CD4-positive, alpha-beta T cell treated with Interferon alpha-2 for 1 hour (primary cell): ENCODE measurements around the gene TBX21.

Experiments used
- DNase-seq, 2 donors: peaks; one replicate each; pipeline ENCODE4 v3.0.0-alpha.2; 2020 to 2022

The TBX21 gene

DNA sequence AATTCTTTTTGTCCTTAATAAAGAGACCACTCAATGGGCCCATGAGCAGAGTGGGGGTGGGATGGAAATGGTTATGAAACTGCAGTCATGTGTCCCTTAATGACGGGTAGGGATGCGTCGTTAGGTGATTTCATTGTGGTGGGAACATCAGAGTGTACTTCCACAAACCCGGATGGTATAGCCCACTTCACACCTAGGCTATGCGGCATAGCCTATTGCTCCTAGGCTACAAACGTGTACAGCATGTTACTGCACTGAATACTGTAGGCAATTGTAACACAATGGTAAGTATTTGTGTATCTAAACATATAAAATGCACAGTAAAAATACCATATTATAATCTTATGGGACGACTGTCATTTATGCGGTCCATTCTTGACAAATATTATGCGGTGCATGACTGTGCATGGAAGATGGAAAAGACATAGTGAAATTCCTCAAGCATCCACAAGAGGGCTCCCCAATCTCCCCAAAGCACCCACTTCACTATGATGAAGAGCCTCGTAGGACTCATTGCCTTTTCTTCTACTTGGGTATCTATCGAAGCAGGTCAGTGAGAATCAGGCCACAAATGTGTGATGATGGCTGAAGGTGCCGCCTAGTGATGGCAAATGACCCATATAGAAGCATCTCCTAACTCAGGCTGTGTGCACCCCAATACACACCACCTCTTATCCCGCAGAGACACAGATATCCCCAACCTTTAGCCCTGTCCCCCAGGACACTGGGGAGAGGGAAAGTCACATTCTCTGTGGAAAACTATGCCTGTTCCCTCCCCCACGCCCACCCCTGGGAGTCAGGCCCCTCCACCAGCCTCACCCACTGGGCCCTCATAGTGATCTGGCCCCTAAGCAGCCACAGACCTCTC lies 43.5 kb downstream of the TBX21 start:
- peak; percentile 39 to 67 for DNase-seq

DNA sequence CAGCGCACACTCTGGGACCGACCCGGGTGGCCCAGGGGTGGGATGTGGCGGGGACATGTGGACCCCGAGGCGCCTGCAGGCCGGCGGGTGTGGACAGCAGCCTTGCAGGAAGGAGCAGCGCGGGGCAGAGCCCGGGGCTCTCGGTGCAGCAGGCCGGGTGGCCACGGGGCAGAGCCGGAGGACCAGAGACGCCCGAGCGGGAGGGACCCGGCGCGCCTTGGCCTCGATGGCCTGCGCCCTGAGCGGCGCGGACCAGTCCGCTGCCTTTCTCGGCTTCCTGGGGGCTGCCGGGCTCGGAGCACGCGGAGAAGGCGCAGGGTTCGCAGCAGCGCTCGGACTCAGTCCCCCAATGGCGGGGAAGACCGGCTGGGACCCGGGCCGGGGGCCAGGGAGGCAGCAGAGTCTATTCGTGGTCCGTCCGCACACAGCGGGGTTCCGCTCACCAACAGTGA lies 45.2 kb downstream of the TBX21 start:
- no peak for DNase-seq

DNA sequence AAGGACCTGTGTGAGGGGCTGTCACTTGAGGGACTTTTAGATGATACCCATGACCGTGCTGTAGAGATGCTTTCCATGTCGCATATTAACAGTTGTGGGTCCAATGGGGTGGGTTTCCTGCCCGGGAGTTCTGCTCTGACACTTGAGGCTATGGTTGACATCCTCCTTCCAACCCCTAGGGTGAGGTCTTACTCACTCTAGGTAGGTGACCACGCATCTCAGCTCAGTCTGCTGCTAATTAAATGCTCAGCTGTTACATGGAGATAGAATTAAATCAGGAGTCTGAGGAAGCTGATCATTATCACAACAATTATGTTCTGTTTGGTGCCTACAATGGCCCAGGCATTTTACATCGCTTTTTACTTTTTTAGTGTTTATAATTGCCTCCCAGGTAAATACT lies 48.4 kb downstream of the TBX21 start:
- DNase-seq: no peak

DNA sequence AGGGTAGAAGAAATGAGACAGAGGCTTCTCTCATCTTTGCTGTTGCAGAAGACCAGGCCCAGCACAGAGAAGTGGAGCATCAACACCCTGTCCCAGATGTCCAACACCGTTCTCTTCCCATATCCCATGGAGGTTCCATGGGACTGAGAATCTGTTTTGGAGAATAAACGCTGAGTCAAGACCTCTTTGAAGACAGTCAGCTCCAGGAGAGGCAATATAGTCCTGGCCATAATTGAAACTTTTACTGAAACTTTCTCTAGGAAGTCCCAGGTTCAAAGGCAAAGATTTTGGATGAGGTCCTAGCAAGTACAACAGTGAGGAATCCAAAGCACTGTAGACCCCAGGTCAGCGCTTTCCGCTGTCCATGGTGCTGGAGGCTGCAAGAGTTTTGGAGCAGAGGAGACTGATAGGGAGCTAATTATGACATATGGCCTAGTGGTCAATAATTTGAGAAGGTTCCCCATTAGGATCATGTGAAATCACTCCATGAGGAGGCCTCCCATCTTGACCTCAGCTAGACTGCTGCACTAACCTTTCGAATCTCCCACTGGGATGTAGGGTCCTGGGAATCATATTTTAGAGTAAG lies 52.6 kb downstream of the TBX21 start:
- peak in 1 of 2 donors; percentile 19 for DNase-seq

DNA sequence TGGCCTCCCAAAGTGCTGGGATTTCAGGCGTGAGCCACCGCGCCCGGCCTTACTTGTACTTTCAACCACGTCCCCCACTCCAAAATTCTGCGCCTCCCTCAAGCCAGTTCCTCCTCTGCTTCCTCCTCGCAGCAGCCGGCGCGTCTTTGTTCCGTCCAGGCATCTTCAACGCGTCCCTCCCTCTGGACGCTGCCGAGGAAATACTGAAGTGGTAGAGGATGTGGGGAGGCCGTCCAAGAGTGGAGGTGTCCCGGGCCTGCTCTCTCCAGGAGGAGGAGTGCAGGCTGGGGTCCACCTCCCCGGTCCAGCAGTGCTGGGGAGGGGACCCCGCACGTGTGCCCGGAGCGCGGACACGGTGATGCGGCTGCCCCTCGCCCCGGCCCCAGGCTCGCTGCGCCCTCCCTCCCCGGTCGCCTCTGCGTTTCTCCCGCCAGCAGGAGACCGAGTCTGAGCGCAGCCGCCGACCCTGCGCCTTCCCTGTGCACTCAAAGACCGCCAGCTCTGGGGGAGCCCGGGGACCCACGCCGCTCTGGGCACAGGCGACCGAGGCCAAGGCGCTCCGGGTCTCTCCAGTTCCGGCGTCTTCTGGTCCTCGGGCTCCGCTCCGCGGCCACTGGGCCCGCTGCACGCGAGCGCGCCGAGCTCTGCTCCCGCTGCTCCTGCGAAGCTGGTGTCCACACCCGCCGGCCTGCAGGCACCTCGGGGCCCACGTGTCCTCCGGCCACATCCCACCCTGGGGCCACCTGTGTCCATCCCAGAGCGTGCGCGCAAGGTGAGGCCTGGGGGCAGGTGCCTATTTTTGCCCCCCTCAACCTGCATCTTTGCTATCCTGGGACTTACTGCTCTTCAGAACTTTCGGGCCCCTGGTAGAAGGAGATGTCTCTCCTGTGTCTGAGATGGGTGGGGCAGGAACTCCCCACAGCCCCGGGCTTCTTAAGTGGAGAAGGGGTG lies 56.9 kb downstream of the TBX21 start:
- DNase-seq: peak; percentile 40 to 63

DNA sequence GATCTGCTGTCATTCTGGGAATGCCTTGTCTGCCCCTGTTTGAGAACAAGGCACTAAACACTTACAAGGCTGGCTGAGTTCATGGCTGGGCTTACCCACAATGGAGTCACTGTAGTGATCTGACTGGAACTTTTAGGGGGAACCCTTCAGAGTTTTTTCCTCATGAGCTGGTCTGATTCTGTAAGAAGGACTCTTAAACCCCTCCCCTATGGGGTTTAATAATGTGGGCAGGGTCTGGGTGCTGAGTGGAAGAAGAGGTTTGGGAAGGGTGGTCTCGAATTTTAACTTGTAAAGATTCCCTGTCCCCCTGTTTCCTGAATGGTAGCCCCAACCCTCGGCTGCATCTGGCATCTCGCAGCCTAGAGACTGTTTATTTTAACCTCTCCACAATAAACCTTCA lies 58.0 kb downstream of the TBX21 start:
- DNase-seq: no peak

DNA sequence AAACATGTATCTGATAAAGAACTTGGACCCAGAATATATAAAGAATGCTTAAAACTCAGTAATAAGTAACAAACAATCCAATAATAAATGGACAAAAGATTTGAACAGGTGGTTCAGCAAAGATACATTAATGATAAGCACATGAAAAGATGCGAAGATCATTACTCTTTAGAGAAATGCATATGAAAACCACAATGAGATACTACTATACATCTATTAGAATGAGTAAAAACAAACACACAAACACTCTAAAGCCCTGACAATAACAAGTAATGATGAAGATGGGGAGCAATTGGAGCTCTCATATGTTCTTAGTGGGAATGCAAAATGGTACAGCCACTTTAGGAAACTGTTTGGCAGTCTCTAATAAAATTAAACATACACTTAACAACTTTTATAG lies 59.4 kb downstream of the TBX21 start:
- no peak for DNase-seq

DNA sequence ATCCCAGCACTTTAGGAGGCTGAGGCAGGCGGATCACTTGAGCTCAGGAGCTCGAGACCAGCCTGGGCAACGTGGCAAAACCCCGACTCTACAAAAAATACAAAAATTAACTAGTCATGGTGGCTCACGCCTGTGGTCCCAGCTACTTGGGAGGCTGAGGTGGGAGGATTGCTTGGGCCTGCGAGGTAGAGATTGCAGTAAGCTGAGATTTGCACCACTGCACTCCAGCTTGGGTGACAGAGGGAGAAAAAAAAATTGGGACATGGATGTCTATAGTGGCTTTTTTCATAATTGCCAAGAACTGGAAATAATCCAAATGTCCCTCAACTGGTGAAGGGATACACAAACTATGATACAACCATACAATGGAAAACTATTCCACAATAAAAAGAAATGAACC lies 59.9 kb downstream of the TBX21 start:
- no peak for DNase-seq
